Measurements from ENCODE around the gene DPT. TPM values are rescaled to one million over a fixed set of nuclear protein-coding genes. Genes with fewer than 3 reads are reported as not detected.

DPT gene
- polyA plus RNA-seq, 1 of the 3 experiments (the other 2 are of a cell fraction) = 0.05 TPM

DNA sequence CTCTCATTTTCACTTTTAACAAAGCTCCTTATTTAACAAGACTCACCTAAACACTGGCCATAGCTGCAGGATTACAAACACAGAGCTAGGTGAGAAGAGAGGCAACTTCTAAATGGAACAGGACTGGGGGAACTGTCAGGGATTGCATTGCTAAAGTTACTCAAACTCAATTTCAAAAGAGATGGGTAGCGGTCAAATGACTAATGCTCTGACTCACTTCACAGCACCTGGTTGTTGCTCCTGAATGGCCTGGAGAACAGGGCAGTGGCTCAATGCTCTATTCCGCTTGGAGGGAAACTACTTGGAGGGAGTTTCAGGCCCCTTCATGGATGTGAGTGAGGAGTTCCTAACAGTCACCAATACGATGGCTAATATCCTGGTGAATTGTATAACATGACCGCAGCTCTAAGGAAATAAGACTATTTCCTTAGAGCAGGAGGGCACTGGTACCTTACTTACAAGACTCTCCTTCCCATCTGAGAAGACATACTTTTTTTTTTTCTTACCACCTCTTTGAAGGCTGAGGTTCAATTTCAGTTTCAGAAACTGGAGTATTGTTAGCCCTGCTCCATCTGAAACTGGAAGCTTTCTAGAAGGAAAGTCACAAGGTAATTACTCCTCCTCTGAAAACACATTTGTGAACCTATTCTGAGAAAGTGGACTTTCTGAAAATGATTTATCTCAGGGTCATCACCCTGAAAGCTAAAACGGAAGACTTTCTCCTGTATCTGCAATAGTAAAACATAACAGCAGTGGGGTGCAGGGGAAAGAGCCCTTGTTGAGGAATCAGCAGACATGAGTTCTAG is 9.5 kb downstream of the DPT start:
- no peaks in the 10 kb centered on the region for H3K9me3 ChIP-seq
- no peaks in the 10 kb centered on the region for H3K36me3 ChIP-seq (replicated peaks in 1 of 2; ENCODE audit: control insufficient read depth in 1 of 2, insufficient read depth in 2 of 2, low read length in 1 of 2)
- ChIA-PET POLR2A (interaction anchor here (0.7 kb wide), 1 partner anchor 386 kb away, joined by 3 read pairs; no protein-coding TSS in a partner anchor), CTCF (interaction anchor here (1.3 to 1.5 kb wide), 2 partner anchors 28 to 117 kb away, joined by 3 to 4 read pairs; no protein-coding TSS in a partner anchor)
- no peak overlapping the region for H3K9ac ChIP-seq
- WGBS (ENCODE audit: low lambda C conversion rate) = 83% methylated on average over 5 of the region's 5 CpGs
- H3K4me2 ChIP-seq = no peak overlapping the region
- H3K4me1 ChIP-seq (ENCODE audit: control insufficient read depth in 1 of 2, insufficient read depth in 2 of 2, low read depth in 1 of 2, low read length in 1 of 2) = peaks cover 0 to 24% of the 10 kb centered on the region in 2 experiments; a peak in 2 of 4 replicates
- no peak overlapping the region for H2AFZ ChIP-seq (ENCODE audit: low read depth)
- H3K9me2 ChIP-seq = no peaks in the 10 kb centered on the region
- no peaks in the 10 kb centered on the region for H4K20me1 ChIP-seq (ENCODE audit: insufficient read depth)
- no peak overlapping the region for H3K4me3 ChIP-seq (ENCODE audit: low read depth in 2 of 2, low read length in 1 of 2)
- H3F3A ChIP-seq (replicated peaks; ENCODE audit: insufficient read depth) = no peaks in the 10 kb centered on the region
- no peaks in the 10 kb centered on the region for H3K79me2 ChIP-seq (ENCODE audit: insufficient read depth)
- TF ChIP-seq CHD2 (IDR thresholded peaks at IDR 0.05; ENCODE audit: low read length, partially characterized antibody) = no peak
- no peak for TF ChIP-seq JUND (IDR thresholded peaks at IDR 0.05)
- no peak for TF ChIP-seq RFX5 (IDR thresholded peaks at IDR 0.05; ENCODE audit: low read length)
- TF ChIP-seq, protein P1, sequence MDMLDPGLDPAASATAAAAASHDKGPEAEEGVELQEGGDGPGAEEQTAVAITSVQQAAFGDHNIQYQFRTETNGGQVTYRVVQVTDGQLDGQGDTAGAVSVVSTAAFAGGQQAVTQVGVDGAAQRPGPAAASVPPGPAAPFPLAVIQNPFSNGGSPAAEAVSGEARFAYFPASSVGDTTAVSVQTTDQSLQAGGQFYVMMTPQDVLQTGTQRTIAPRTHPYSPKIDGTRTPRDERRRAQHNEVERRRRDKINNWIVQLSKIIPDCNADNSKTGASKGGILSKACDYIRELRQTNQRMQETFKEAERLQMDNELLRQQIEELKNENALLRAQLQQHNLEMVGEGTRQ (IDR thresholded peaks at IDR 0.05; ENCODE audit: borderline replicate concordance, low read depth, low read length) = no peak
- TF ChIP-seq FOSL2 (IDR thresholded peaks at IDR 0.05; ENCODE audit: borderline replicate concordance, low read depth) = peak; percentile 24; the same call in 1 of the 2 replicates
- DNase-seq = no peak
- peak overlapping the region in 1 of 2 experiments; percentile 81; a peak in 1 of 4 replicates for H3K27ac ChIP-seq (ENCODE audit: low read depth in 2 of 2, low read length in 1 of 2)
- no peaks in the 10 kb centered on the region for H3K27me3 ChIP-seq (ENCODE audit: insufficient read depth)

DNA sequence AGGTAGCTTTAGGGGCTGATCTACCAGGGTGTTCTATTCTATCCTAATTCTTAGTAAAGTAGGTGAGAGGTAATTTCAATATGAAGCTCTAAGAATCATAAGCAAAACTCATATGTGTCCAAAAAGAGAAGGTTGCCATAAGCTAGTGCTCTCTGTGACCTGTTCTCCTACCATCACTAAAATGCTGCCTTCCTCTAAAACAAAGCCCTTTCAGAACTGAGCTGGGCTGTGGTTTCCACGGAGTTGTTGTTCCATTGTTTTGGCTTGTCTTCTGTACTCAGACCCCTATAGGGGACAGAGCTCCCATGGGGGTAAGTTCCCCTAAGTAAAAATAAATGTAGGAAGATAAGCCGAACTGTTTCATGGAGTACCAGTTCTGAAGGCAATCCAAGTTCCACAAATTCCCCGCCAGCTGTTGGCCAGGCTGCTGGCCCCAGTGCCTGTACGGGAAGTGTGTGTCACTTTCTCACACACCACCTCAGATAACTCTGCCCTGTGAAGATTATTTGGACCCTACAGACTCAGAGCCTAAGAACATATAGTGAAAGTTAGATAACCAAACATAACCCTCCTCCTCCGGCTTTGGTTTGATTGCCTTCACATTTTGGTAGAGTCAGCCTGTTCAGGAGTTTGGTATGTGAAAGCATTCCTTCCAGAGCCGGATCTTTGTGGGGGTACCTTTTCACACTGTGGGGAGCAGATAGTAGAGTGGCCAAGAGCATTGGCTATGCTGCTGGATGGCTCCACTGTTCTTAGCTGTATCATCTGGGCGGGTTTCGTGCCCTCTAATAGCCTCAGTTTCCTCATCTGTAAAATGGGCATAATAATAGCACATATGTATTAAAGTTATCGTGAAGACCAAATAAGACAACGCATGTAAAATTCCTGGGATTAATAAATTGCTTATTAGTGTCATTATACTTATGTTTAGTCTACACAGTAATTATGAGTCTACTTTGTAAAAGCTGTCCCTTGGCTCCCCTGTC is 10.8 kb downstream of the DPT start:
- Histone ChIP-seq H2AFZ (ENCODE audit: low read depth) (no peak overlapping the region), H4K20me1 (ENCODE audit: insufficient read depth) (no peaks in the 10 kb centered on the region), H3K79me2 (ENCODE audit: insufficient read depth) (no peaks in the 10 kb centered on the region), H3K9me3 (no peaks in the 10 kb centered on the region), H3K27me3 (ENCODE audit: insufficient read depth) (no peaks in the 10 kb centered on the region), H3K4me1 (ENCODE audit: control insufficient read depth in 1 of 2, insufficient read depth in 2 of 2, low read depth in 1 of 2, low read length in 1 of 2) (peaks cover 0 to 22% of the 10 kb centered on the region in 2 experiments; a peak in 2 of 4 replicates), H3K4me2 (no peak overlapping the region), H3K4me3 (ENCODE audit: low read depth in 2 of 2, low read length in 1 of 2) (no peak overlapping the region), H3F3A (replicated peaks; ENCODE audit: insufficient read depth) (no peaks in the 10 kb centered on the region), H3K36me3 (replicated peaks in 1 of 2; ENCODE audit: control insufficient read depth in 1 of 2, insufficient read depth in 2 of 2, low read length in 1 of 2) (no peaks in the 10 kb centered on the region), H3K9me2 (no peaks in the 10 kb centered on the region), H3K9ac (no peak overlapping the region), H3K27ac (ENCODE audit: low read depth in 2 of 2, low read length in 1 of 2) (no peak overlapping the region)
- DNase-seq = no peak
- 93% methylated on average over 10 of the region's 10 CpGs for WGBS (ENCODE audit: low lambda C conversion rate)
- ChIA-PET POLR2A (no interaction called here), CTCF (interaction anchor here (1.0 kb wide), 1 partner anchor 16 kb away, joined by 3 read pairs; no protein-coding TSS in a partner anchor)
- TF ChIP-seq SIN3A (IDR thresholded peaks at IDR 0.05; ENCODE audit: borderline replicate concordance, low read depth, low read length) = no peak
- no peak for TF ChIP-seq SMC3 (IDR thresholded peaks at IDR 0.05; ENCODE audit: low read depth, low read length)
- TF ChIP-seq, protein P2, sequence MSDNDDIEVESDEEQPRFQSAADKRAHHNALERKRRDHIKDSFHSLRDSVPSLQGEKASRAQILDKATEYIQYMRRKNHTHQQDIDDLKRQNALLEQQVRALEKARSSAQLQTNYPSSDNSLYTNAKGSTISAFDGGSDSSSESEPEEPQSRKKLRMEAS (IDR thresholded peaks at IDR 0.05; ENCODE audit: low read depth) = no peak
- TF ChIP-seq TCF12 (IDR thresholded peaks at IDR 0.05) = no peak
- TF ChIP-seq, protein P3, sequence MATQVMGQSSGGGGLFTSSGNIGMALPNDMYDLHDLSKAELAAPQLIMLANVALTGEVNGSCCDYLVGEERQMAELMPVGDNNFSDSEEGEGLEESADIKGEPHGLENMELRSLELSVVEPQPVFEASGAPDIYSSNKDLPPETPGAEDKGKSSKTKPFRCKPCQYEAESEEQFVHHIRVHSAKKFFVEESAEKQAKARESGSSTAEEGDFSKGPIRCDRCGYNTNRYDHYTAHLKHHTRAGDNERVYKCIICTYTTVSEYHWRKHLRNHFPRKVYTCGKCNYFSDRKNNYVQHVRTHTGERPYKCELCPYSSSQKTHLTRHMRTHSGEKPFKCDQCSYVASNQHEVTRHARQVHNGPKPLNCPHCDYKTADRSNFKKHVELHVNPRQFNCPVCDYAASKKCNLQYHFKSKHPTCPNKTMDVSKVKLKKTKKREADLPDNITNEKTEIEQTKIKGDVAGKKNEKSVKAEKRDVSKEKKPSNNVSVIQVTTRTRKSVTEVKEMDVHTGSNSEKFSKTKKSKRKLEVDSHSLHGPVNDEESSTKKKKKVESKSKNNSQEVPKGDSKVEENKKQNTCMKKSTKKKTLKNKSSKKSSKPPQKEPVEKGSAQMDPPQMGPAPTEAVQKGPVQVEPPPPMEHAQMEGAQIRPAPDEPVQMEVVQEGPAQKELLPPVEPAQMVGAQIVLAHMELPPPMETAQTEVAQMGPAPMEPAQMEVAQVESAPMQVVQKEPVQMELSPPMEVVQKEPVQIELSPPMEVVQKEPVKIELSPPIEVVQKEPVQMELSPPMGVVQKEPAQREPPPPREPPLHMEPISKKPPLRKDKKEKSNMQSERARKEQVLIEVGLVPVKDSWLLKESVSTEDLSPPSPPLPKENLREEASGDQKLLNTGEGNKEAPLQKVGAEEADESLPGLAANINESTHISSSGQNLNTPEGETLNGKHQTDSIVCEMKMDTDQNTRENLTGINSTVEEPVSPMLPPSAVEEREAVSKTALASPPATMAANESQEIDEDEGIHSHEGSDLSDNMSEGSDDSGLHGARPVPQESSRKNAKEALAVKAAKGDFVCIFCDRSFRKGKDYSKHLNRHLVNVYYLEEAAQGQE (IDR thresholded peaks at IDR 0.05; ENCODE audit: low read depth, low read length) = no peak
- no peak for TF ChIP-seq EZH2phosphoT487 (IDR thresholded peaks at IDR 0.05; ENCODE audit: borderline replicate concordance, low read depth)
- TF ChIP-seq, protein P4, sequence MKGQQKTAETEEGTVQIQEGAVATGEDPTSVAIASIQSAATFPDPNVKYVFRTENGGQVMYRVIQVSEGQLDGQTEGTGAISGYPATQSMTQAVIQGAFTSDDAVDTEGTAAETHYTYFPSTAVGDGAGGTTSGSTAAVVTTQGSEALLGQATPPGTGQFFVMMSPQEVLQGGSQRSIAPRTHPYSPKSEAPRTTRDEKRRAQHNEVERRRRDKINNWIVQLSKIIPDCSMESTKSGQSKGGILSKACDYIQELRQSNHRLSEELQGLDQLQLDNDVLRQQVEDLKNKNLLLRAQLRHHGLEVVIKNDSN (IDR thresholded peaks at IDR 0.05; ENCODE audit: borderline replicate concordance, low read depth) = no peak
- no peak for TF ChIP-seq RAD21 (IDR thresholded peaks at IDR 0.05; ENCODE audit: low read length)
- no peak for TF ChIP-seq MXI1 (IDR thresholded peaks at IDR 0.05; ENCODE audit: low read depth, low read length)
- no peak for TF ChIP-seq TAF1 (IDR thresholded peaks at IDR 0.05; ENCODE audit: borderline replicate concordance, low read depth, low read length)
- no peak for TF ChIP-seq RXRA (IDR thresholded peaks at IDR 0.05; ENCODE audit: borderline replicate concordance, low read depth)
- no peak for TF ChIP-seq FOXJ3 (CRISPR knock-in tag; IDR thresholded peaks at IDR 0.05)

All from SK-N-SH (cell line).